ENCODE data around the gene GOLGA8B.
"Not testable (repeated sequence)": the region's sequence is repeated elsewhere in the genome, so short reads cannot be mapped to it uniquely, and the experiment has no call there.

GOLGA8B gene

GRCh38 chr15:34594361-34594760 lies 10.9 kb upstream of the GOLGA8B start:
- peak; percentile 13 for DNase-seq

- DNase-seq: no peak
Measured at GRCh38 chr15:34591306-34591705, 7.9 kb upstream of the GOLGA8B start.

- peak; percentile 92 for DNase-seq
Measured at GRCh38 chr15:34588046-34588674, 4.7 kb upstream of the GOLGA8B start.

GRCh38 chr15:34585966-34586365 lies 2.5 kb upstream of the GOLGA8B start:
- not testable (repeated sequence) for DNase-seq

GRCh38 chr15:34584996-34585395 lies 1.5 kb upstream of the GOLGA8B start:
- no peak for DNase-seq

GRCh38 chr15:34584330-34584668 lies 848 bp upstream of the GOLGA8B start:
- no peak for DNase-seq

GRCh38 chr15:34582461-34583371 lies 735 bp downstream of the GOLGA8B start:
- peak; percentile 47 for DNase-seq

GRCh38 chr15:34581687-34582460 lies 1.6 kb downstream of the GOLGA8B start:
- DNase-seq: not testable (repeated sequence)

- DNase-seq: no peak
Measured at GRCh38 chr15:34581043-34581365, 2.4 kb downstream of the GOLGA8B start.

- not testable (repeated sequence) for DNase-seq
Measured at GRCh38 chr15:34580251-34581042, 3.0 kb downstream of the GOLGA8B start.

- DNase-seq: no peak
Measured at GRCh38 chr15:34578283-34578674, 5.2 kb downstream of the GOLGA8B start.

GRCh38 chr15:34577658-34578282 lies 5.7 kb downstream of the GOLGA8B start:
- not testable (repeated sequence) for DNase-seq

- not testable (repeated sequence) for DNase-seq
Measured at GRCh38 chr15:34575035-34575434, 8.4 kb downstream of the GOLGA8B start.

GRCh38 chr15:34572921-34573320 lies 10.5 kb downstream of the GOLGA8B start:
- DNase-seq: not testable (repeated sequence)

- DNase-seq: not testable (repeated sequence)
Measured at GRCh38 chr15:34572019-34572641, 11.3 kb downstream of the GOLGA8B start.

- DNase-seq: not testable (repeated sequence)
Measured at GRCh38 chr15:34569670-34570396, 13.6 kb downstream of the GOLGA8B start.

GRCh38 chr15:34567174-34567573 lies 16.3 kb downstream of the GOLGA8B start:
- DNase-seq: not testable (repeated sequence)

- not testable (repeated sequence) for DNase-seq
Measured at GRCh38 chr15:34564711-34565110, 18.7 kb downstream of the GOLGA8B start.

- DNase-seq: not testable (repeated sequence)
Measured at GRCh38 chr15:34560814-34561213, 22.6 kb downstream of the GOLGA8B start.

GRCh38 chr15:34559764-34560163 lies 23.7 kb downstream of the GOLGA8B start:
- not testable (repeated sequence) for DNase-seq

GRCh38 chr15:34555162-34555561 lies 28.3 kb downstream of the GOLGA8B start:
- DNase-seq: not testable (repeated sequence)

All from OCI-M1 (cell line).